ENCODE measurements around the gene TOMM70. TPM values are rescaled to one million over a fixed set of nuclear protein-coding genes. Genes with fewer than 3 reads are reported as not detected.
"Not testable (repeated sequence)": the region's sequence is repeated elsewhere in the genome, so short reads cannot be mapped to it uniquely, and the experiment has no call there.

TOMM70 gene
- 49.2 TPM for total RNA-seq

GRCh38 chr3:100400780-100401673 lies at the start of gene TOMM70, which contains the start of gene LNP1:
TOMM70 (minus strand) TSS chr3:100401089; CDS start chr3:100400949, 140 bp downstream.
LNP1 (plus strand) TSS chr3:100401539; CDS start chr3:100429730, 28,191 bp downstream.
- peak; percentile 96 for DNase-seq

DNA sequence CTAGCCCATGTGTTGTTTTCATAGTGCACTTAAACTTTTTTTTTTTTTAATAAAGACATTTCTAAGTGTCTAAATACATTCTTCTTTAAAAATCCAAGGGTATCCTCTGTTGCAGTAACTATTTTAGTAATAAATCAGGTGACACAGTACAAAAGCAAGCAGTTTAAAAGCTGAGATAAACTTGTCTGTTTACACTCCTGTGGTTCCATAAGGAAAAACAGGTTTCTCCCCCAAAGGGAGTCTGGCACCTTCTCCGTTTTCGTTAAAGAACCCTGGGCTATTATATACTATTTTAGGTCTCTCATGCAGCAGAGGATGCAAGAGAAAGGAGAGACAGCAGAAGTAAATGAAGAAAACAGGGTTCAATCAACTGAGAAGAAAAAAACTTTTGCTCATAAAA lies 48.3 kb upstream of the TOMM70 start:
- DNase-seq, result no peak

DNA sequence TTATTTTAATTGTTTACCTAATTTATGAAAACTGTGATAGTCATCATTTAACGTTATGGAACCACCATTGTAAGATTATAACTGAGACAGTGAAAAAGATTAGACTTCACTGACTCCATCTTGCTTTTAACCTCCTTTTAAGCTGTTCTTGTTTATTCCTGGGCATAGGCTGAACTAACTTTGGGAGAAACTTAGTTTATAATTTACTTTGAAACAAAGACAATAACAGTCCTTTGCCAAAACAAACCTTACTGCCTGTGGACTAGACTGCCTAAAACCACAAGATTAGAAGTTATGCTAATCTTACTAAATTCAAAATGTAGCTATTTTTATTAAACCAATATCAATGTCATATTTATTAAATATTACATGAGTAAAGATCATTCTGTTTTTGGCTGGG lies 47.2 kb upstream of the TOMM70 start:
- DNase-seq, result no peak

DNA sequence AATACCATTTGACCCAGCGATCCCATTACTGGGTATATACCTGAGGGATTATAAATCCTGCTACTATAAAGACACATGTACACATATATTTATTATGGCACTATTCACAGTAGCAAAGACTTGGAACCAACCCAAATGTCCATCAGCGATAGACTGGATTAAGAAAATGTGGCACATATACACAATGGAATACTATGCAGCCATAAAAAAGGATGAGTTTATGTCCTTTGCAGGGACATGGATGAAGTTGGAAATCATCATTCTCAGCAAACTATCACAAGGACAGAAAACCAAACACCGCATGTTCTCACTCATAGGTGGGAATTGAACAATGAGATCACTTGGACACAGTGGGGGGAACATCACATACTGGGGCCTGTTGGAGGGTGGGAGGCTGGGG lies 46.2 kb upstream of the TOMM70 start:
- DNase-seq, result not testable (repeated sequence)

DNA sequence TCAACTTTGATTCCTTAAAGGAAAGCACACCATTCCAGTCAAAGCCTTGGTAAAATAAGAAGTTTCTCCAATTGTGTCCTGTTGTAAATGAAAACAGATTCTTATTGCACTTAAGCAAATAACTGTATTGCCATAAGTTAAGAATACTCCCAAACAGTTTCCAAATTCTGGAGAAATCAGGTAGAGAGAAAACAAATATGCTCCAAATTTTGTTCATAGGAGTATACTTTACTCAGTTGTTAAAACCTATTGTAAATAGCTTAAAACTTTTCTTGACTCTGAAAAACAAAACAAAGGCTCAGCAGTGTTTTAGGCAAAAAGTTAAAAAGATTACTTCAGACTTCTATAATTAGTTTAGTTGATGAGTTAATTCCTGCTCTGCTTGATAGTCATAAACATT lies 42.8 kb upstream of the TOMM70 start:
- no peak for DNase-seq

- DNase-seq, result no peak
These were observed 40.0 kb upstream of the TOMM70 start for GRCh38 chr3:100440895-100441294.

DNA sequence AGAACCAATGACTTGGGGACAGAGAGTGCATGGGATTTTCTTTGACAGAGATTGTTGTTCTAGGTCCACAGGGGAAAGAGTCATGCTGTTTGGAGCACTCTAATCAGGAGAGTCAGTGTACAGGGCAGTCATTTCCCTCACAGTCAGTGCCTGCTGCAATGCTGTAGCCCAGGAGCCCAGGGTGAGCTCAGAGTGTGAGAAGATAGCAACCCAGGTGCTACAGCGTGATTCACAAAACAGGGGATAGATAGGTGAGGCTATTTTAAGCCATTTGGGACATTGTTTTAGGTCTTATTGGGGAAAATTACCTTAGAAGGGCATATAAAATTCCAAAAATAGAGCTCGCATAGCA lies 37.7 kb upstream of the TOMM70 start:
- no peak for DNase-seq

- no peak for DNase-seq
These were observed 37.1 kb upstream of the TOMM70 start for GRCh38 chr3:100437721-100438622.

DNA sequence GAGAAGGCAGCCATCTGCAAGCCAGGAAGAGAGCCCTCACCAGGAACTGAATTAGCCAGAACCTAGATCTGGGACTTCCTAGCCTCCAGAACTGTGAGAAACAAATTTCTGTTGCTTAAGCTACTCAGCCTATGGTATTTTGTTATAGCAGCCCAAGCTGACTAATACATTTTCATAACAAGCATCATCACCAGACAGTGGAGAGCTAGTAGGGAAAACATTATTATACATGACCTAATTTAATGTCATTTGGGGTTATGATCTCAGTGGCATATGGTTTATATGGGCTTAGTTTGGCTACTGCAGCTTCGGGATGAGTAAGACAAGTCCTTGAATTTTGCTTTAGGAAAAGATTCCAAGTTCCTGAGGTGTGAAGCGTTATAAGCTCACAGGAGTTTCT lies 36.1 kb upstream of the TOMM70 start:
- no peak for DNase-seq

DNA sequence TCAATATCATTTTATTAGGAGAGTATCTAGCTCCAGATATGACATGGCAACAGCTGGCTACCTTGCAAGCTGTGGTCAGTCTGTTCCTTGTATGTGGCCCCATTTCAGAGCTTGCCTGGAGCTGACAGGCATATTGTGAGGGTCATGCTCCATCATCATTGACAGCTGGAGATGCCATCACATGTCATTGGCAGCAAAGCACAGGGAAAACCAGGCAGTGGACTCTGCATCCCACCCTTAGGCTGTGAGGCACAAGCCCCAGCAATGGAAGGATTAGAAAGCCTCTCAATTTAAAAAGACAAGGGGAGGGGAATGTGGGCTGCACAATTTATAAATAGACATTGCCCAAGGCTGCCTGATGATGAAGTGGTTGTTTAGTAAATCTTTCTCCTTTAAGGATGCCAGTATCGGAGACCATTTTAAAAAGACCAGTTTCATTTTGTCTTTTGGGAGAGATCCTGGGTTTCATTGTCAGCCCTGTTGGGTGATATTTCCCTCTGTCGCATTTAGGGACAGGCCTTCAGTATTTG lies 28.4 kb upstream of the TOMM70 start:
- DNase-seq, result no peak

DNA sequence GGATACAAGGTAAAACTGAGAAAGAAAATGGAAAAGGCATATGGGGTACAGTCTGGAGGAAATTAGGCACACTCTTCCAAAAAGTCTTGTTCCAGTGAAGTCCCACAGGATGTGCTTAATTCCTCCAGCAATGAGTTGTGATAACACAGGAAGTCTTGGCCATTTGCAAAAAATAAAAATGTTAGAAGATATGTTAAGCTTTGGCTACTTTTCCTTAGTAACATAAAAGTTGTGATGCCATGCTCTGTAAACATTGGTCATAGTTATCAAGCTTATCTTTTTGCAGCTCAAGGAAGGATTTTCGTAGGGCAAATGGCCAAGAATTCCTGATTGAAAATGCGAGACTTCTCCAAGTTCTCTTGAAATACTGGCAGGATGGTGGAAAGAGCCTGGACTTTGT lies 26.8 kb upstream of the TOMM70 start:
- DNase-seq, result peak; percentile 61

DNA sequence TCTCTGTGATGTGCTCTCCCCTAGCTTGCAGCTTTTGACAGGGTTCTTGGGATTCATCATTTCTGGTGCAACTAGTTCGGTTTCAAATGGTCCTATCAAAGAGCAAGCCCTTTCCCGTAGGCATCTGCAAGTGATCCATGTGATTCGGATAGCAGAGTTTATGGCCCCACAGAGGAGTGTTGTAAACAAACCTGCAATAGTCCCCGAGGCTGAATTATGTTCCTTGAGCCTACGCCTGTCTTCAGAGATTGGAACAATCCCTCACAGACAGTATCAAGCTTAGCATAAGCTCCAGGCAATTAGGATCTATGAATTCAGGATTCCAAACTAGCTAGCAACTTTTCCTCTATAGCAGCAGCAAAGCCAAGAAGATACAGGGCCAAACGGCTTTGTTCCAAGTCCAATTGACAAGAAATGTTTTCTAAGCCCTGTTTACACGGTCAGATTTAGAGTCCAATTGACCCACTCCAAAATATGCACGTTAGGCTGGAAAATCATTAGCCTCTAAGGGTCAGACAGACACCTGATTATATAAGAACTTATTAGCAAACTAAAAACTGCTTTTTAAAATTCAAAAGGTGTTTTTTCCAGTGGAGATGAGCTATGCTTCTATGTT lies 25.3 kb upstream of the TOMM70 start:
- no peak for DNase-seq

DNA sequence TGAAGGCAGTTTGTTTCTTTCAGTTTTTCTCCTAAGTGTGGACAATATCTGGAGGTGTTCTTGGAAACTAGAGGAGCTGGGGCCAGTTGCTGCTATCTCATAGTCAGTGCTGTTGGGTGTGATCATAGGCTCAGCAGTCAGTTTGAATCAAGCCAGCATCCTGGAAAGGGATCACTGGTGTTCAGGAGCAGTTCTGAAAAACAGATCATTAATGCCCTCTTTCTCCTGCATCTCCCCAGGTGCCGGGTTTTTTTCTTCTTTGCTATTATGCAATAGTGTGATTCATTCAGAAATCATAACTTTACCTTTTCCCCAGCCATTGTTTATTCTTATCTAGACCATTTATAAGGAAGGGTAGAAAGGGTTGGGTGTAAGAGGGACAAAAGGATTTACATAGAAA lies 24.4 kb upstream of the TOMM70 start:
- no peak for DNase-seq

DNA sequence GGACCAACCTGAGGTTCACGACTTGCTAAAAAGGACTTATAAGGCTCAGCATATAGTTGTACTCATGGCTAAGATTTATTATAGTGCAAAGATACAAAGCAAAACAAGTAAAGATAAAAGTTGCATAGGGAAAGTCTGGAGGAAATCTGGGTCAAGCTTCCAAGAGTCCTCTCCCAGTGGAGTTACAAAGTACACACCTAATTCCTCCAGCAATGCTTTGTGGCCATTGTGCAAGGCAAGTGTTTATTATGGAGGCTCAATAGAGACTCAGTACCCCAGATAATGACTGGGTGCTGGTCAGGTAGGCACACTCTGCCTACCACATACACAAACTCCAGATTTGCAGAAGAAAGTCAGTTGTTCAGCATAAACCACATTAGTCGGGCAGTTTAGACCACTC lies 23.4 kb upstream of the TOMM70 start:
- no peak for DNase-seq

DNA sequence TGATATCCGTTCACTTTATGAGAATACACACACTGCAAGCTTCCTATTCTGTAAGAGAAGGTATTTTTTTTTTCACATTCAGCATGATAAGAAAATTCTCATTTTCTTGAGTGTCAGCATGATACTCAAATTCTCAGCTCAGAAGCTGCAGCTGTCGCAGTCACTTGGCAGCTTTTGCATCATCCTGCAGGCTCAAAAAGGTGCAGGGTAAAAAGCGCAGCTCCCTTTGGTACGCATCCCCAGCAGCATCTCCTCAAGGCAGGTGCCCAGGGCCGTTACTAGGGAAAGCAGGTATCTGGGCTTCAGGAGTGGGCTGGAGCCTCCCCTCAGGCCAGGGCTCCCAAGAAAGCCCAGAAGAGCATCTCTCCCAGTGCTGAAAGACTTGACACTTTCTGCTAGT lies 22.7 kb upstream of the TOMM70 start:
- no peak for DNase-seq

DNA sequence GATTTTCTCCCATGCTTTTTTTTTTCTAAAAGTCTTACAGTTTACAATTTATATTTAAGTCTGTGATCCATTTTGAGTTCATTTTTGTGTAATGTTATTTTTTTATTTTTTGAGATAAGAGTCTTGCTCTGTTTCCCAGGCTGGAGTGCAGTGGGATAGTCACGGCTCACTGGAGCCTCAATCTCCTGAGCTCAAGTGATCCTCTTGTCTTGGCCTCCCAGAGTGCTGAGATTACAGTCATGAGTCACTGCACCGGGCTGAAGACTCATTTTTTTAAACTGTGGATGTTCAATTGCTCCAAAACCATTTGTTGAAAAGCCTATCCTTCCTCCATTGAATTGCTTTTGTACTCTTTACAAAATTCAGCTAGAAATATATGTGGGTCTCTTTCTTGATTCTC lies 20.0 kb upstream of the TOMM70 start:
- DNase-seq, result no peak

DNA sequence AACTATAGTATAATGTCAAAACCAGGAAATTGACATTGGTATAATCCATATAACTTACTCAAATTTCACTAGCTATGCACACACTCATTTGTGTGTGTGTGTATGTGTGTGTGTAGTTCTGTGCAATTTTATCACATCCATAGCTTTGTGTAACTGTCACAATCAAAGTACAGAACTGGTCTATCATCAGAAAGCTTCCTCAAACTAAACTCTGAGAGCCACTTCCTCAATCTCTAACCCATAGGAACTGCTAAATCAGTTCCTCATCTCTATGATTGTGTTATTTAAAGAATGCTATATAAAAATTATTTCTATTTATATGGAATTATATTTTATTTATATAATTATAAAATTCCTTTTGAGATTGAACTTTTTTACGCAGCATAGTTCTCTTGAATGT lies 18.5 kb upstream of the TOMM70 start:
- no peak for DNase-seq

DNA sequence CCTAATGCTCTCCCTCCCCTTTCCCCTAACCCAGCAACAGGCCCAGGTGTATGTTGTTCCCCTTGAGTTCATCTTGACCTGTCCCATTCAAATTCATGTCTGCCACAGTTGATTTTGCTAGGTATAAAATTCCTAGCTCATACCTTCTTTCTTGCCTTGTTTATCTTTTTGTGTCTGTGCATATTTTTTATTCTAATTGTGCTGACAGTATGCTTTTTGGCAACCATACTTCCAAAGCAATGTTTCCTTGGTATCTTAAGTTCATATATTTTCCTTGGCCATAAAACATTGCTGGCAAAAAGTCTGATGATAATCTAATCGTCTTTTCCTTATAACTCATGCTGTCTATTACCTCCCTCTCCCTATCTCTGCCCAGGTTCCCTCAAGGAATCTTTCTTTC lies 16.0 kb upstream of the TOMM70 start:
- DNase-seq, result no peak

GRCh38 chr3:100416176-100416575 lies 15.3 kb upstream of the TOMM70 start:
- DNase-seq, result no peak

DNA sequence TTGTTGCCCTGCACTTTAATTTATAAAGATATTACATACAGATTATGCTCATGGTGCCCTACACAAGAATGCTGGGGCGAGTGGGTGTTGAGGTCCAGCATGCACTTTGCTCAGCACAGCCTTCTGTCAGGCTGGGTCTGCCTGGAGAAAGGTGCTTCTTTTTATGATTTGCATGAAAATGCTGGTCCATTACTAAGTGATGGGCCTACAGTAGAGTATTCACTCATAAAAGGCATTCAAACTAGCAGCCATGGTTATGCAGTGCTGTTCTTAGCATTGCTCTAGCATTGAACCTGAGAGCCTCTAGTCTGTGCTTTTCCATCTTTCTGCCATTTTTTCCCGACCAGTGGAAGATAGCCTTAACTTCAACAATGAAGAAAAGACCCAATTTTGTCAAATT lies 12.7 kb upstream of the TOMM70 start:
- DNase-seq, result no peak

DNA sequence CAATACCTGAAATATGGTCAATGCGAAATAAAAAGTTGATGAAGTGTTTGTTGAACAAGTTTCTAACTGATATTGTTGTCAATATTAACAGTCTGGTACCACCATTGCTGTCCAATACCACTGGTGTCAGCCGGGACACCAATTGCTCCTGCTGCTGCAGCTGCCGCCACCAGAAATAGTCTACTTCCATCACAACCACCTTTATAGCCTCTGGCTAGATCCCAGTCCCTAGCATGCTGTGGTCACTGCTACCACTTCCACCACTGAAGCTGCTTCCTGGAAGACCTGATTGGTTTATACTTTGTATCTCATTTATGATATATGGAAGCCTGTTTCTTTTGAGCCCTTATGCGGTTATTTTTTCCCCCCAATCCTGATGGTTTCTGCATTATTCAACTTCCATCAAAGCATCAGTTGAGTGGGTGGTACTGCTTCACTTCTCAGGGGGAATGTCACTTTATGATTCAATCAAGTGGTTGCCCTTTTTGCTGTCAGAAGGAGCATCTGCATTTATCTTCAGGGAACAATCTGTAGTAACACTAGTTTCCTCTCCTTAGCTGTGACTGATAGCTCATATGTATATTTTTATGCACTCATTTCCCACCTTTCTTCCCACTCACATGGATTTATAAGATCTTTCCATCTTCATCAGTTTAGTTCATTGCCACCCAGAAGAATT lies 12.2 kb upstream of the TOMM70 start:
- DNase-seq, result no peak
